NOMO-1 treated with DMSO at 0.1 percent for 48 hours (cell line): Measurements from ENCODE around the gene IL27RA.
A peak's percentile ranks its signal among the peaks of the same experiment; 100 is the strongest.

Source experiments
- DNase-seq: peaks from one replicate; lab custom pipeline; 2025; ENCODE audit not compliant: unreplicated experiment; lab: John Stamatoyannopoulos, UW

The IL27RA gene

GRCh38 chr19:14082675-14082960 lies 51.1 kb downstream of the IL27RA start:
- no peak for DNase-seq

DNA sequence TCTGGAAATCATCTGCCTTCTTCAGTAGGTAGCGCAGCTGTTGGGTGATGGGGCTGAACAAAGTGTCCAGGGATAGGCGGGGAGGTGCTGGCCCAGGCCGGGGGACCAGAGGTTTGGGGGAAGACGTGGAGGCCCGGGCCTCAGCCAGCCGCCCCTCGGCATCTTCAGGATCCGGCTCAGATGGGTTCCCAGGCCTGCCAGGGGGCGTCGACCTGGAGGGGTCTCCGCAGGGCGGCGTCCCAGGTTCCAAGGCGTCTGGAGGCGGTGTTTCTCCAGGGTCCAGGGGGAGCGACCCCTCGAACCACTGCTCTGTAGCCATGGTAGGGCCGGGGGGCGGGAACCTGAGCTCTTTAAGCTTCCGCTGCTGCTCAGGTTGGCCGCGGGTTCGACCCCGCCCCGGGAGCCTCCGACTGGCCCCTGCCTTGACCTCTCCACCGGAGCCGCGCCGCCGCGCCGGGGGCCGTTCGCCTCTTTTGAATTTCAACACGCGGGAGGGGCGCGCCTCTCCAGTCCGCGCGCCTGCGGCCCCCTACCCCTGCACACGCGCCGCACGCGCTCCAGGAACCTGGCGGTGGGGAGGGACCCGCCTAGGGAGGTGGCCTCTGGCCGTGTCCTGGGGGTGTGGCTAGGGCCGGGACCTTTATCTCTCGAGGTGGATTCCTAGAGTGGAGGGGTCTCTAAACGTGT lies 53.9 kb downstream of the IL27RA start, which contains the start of gene C19orf67:
C19orf67 (minus strand) TSS at position 475 of the 687 bp plus-strand sequence; CDS start at position 319, 156 bp downstream.
- no peak for DNase-seq

- DNase-seq, result no peak
These were observed 54.5 kb downstream of the IL27RA start for GRCh38 chr19:14086098-14086497.

DNA sequence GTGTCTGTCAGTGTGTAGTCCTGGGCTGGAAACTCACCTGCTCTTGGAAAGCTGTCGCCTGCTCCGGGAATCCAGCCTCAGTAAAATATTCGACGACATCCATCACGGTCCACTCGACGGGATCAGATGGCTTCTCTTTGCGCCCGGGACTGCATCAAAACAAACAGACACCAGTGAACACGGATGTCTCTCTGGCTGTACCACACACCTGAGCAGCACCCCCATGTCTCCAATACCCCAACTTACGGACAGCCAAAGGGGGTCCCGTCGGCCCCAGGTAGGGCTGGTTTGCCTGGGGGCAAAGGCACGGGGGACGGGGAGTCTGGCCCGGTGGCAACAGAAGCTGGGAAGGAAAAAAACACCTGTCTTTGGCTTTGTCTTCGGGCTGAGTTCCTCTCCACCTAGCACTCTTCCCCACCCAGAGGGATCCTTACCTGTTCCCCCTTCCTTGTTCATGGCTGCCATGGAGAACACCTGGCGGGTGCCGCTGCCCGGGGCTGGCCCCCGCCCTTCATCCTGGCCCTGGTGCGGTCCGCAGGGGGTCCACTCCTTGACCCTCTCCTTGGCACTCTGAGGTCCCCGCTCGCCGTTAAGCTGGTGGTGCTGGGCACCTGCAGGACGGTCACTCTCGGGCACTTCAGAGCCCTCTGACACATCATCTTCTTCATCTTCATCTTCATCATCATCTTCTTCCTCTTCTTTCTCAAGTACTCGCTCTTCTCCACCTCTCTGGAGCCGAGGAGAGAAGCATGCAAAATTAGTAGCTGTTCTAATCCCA lies 57.3 kb downstream of the IL27RA start:
- no peak for DNase-seq

DNA sequence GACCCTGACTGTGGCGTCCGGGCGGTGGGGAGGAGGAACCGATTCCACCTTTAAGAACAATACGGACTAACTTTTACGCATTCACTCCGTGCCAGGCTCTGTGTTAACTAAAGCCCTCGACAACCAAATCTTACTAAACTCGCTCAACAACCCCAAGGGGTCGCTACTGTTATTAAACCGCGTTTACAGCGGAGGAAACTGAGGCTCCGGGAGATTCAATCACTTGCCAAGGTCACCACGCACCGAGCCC lies 57.8 kb downstream of the IL27RA start:
- DNase-seq, result no peak

- peak; percentile 22 for DNase-seq
These were observed 58.3 kb downstream of the IL27RA start for GRCh38 chr19:14089662-14090508.

- peak; percentile 82 for DNase-seq
These were observed 59.0 kb downstream of the IL27RA start, which contains the start of gene SAMD1 for GRCh38 chr19:14090509-14091080. SAMD1 (minus strand) TSS chr19:14090751.

GRCh38 chr19:14091081-14091812 lies 59.7 kb downstream of the IL27RA start:
- peak; percentile 82 for DNase-seq

DNA sequence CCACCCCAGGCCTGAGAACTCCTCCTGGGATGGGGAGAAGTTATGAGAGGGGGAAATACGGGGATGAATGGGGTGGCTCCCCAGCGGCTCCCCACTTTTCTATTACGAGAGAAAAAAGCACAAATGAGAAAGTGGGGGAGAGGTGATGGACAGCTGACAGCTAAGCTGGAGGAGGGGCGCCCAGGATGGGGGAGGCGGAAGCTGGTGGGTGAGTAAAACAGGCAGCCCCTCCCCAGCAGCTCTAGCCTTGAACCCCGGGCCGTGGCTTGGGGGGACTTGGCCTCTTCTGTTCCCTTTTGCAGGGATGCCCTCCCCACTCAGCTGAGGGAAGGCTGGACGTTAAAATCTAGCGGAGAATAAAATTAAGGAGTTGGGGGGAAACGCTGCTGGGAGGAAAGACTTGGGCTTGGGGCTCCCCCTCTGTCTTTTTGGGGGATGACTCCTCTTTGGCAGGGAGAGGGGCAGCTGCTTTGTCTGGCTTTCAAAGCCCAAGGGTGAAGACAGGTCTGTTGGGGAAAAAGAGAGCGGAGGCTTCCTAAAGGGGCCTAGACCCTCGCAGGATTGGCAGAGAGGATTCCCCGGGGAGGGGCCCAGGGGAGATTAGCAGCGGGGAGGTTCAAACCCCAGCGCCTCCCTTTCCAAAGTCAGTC lies 60.4 kb downstream of the IL27RA start:
- DNase-seq, result no peak

GRCh38 chr19:14093117-14093823 lies 61.7 kb downstream of the IL27RA start:
- no peak for DNase-seq

DNA sequence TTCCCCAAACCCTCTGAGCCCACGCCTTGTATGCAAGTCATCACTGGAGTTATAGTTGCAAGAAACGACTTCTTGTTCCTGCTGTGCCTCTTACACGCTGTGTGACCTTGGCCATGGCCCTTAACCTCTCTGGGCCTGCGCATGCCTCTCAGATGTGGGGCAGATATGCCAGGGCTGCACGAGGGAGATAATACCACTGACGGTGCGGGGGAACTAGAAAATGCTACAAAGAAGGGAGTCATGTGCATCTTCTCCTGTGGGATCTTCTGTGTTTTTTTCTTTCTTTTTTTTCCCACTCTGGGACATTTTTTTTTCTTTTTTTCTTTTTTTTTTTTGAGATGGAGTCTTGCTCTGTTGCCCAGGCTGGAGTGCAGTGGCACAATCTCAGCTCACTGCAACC lies 63.3 kb downstream of the IL27RA start:
- DNase-seq, result no peak

DNA sequence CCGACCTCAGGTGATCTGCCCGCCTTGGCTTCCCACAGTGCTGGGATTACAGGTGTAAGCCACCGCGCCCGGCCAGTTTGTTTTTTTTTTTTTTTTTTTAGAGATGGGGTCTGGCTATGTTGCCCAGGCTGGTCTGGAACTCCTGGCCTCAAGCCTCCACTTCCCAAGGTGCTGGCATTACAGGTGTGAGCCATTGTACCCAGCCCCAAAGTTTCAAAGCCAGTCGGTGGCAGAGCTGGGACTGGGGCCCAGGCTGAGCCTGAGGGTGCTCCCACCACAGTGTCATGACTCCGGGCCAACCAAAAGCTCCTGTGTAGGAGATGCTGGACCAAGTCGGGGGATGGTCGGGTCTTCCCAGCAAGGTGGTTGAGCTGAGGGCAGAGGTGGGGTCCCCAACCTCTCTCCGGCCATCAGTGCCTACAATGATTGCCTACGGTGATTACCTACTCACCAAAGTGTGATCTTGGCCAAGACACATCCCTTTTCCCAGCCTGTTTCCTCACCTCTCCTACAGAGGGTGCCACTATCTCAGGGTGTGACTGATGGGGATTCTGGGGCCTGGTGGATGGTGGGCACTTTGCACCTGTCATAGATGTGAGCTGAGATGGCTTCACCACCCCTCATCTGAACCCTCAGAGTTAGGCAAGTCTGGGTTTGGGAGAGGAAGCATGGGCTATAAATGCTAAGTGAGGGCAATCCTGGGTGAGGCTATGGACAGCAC lies 64.9 kb downstream of the IL27RA start:
- DNase-seq, result no peak

GRCh38 chr19:14097532-14098151 lies 66.1 kb downstream of the IL27RA start:
- no peak for DNase-seq

DNA sequence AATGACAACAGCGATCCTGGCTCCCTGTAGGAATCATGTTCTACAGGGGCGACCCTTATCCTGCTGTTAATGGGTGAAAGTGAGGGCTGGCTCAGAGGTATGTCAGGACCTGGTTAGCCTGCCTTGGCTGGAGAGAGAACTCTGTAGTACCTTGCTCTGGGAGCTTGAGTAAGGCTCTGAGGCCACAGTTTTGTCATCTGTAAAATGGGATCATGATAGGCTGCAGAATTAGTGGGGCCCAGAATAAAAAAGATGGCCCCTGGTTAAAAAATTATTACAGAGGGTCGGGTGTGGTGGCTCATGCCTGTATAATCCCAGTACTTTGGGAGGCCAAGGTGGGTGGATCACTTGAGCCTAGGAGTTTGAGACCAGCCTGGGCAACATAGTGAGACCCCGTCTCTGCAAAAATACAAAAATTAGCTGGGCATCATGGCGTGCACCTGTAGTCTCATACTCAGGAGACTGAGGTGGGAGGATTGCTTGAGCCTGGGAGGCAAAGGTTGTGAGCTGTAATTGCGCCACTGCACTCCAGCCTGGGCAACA lies 69.5 kb downstream of the IL27RA start:
- no peak for DNase-seq

GRCh38 chr19:14102102-14102696 lies 70.6 kb downstream of the IL27RA start:
- DNase-seq, result no peak

- no peak for DNase-seq
These were observed 71.2 kb downstream of the IL27RA start for GRCh38 chr19:14102756-14103155.
